NB4 (cell line): ENCODE results near the gene AQP10.
A peak's percentile ranks its signal among the peaks of the same experiment; 100 is the strongest.

Source experiments
- DNase-seq: peaks from one replicate; pipeline ENCODE4 v3.0.0; 2010; ENCODE audit warnings: low read depth
- H3K4me3 ChIP-seq: one replicate; pipeline ENCODE4 v1.5.1; 2011; ENCODE audit warnings: mild to moderate bottlenecking, low read depth, low read length, moderate library complexity
- CTCF ChIP-seq: IDR thresholded peaks from one replicate; pipeline ENCODE4 v1.5.1; 2012; ENCODE audit warnings: low read depth, low read length
- MYC ChIP-seq: IDR thresholded peaks from 2 replicates; pipeline ENCODE4 v1.6.1; 2011; ENCODE audit warnings: low read depth, low read length
- POLR2A ChIP-seq: IDR thresholded peaks from 2 replicates; pipeline ENCODE4 v1.6.1; 2011; ENCODE audit warnings: mild to moderate bottlenecking; ENCODE audit not compliant: insufficient read length; ENCODE audit errors: extremely low read depth
- TF ChIP-seq, protein P1 (sequence below): IDR thresholded peaks from 2 replicates; pipeline ENCODE4 v1.6.1; 2011; ENCODE audit warnings: low read depth, low read length

The AQP10 gene

DNA sequence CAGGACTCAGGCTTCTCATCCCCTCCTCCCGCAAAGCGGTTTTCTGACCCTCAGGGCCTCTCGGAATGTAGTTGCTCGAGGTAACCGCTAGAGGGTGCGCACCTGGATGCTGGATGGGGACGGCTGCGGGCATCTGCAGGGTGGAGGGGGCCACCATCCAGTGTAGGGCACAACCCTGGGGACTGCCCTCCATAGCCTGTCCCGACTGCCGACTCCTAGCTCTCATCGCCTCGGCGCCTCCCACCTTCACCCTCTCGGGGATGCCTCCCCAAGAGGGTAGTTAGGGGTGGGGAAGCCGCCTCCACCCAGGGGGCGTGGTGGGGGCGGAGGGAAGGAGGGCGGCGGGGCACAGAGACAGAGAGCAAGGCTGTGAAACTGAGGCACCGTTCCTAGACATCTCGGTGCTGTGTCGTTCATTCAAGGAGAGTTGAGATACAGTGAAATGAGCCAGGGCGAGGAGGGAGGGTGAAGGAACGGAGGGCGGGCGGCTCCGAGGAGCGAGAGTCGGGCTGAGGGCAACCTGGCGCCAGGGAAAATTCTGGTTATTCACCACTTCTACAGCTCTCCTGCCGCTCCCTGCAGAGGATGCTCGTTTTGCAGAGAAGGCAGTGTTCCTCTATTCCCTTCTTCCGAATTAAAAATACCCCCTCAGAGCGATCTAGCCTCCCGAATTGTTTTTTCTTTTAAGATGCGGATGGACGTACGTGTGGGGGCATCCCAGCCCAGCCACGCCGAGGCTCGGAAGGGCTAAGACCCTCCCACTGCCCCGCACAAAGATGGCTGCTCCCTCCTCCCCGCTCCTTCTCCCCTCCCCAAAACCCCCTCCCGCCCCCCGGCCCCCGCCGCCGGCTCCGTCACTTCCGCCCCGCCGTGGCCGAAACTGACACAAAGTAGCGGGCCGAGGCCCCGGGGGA is 4.0 kb downstream of the AQP10 start, which contains the start of gene ATP8B2:
Gene ATP8B2 (plus strand): TSS at position 857 of the 914 bp plus-strand sequence. CDS start 2,617 bp downstream, outside the sequence.
- H3K4me3 ChIP-seq = peak within 1 kb of the TSS; percentile 55
- TF ChIP-seq CTCF (peak; percentile 81), MYC (no peak)
- DNase-seq = peak; percentile 70

DNA sequence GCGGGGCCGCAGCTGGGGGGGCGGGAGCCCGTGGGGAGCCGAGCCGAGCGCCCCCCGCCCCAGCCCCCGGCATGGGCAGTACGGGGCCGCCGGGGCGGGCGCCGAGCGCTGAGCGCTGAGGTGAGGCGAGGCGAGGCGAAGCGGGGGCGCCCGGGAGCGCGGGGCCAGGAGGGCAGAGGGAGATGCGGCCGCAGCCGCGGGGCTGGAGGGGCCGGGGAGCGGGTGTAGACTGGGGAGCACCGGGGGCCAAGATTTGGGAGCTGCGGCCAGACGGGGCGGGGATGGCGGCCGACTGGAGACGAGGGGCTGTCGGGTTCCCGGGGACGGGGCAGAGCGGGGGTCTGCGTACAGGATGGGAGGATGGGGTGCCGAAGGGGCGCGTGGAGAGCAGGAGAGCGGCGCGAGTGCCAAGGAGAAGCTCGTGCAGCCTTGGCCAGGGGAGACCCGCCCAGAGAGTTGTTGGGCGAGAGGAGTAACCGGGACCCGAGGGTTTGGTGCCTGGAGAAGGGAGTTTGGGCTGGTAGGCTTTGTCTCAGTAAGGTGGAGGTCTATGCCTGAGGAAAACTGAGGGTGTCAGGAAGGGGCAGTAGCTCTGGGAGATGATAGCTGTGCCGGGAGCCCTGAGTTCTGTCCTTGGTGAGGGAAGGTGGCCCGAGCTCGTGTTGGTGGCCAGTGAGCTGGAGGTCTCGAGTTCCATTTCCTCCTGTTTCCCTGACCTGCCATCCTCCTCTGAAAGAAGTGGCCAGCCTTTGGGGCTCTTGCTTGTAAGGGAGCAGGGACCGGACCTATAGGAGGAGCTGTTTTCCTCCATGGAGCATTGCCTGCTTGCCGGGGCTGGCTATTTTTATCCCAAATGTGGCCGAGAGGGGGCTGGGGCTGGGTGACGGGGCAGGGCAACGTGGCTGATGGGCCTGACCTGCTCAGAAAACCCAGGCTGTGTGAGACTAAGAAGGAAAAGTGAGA is 5.0 kb downstream of the AQP10 start:
- H3K4me3 ChIP-seq = peak overlapping the region; percentile 32
- TF ChIP-seq CTCF (peak; percentile 22), POLR2A (no peak)
- DNase-seq = peak; percentile 63

DNA sequence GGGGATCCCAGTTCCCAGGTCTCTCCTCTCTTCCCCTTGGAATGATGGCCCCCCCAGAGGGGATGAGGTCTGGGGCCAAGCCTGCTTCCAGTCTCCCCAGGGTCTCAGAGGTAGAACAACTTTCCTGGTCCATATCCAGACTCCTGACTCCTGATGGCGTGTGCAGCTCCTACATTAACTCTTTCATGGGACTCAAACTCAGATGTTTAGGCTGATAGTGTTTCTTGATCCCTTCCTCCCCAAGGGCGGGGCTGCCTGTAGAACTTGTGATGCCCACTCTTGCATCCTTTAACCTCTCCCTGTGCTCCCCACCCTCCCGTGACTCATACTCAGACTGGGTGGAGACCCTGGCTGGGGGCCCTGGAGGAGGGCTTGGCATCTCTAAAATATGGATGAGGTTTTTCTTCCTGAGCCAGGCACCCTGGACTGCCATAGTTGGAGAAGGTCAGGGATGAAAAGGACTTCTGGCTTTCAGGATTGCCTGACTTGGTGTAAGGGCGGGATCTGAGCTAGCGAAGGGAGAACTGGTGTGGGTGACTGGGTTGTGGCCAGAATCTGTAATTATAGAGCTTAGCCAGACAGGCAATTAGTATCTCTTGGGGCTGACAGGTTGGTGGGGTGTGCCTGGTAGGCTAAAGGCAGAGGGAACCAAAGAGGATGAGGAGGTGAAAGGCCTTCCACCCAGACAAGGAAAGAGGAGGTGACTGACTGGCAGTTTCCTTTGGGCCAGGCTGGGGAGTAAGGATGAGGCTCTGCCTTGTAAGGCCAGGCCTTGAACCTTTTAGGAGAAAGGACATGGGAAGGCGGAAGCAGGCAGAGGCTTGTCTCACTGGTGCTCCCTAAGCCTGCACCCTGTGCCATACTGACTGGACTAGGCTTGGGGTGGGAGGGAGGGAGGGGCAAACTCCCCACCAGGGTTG is 5.9 kb downstream of the AQP10 start:
- DNase-seq = peak; percentile 19
- H3K4me3 ChIP-seq = no peak overlapping the region
- TF ChIP-seq POLR2A = no peak
- no peak for TF ChIP-seq CTCF
- TF ChIP-seq MYC = no peak
- TF ChIP-seq, protein P1, sequence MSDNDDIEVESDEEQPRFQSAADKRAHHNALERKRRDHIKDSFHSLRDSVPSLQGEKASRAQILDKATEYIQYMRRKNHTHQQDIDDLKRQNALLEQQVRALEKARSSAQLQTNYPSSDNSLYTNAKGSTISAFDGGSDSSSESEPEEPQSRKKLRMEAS = no peak

GRCh38 chr1:154327466-154328317 is 6.8 kb downstream of the AQP10 start:
- H3K4me3 ChIP-seq = no peak overlapping the region
- TF ChIP-seq CTCF (no peak), POLR2A (no peak), MYC (no peak)
- TF ChIP-seq, protein P1 = no peak
- peak; percentile 26 for DNase-seq
